Fibroblast of gingiva (primary cell): ENCODE data around the gene CAMK2N1.
"Not testable (repeated sequence)": the region's sequence is repeated elsewhere in the genome, so short reads cannot be mapped to it uniquely, and the experiment has no call there.

ENCODE experiments used
- DNase-seq: peaks from one replicate; pipeline ENCODE4 v3.0.0-alpha.2; 2011; ENCODE audit warnings: low read depth

CAMK2N1 gene

GRCh38 chr1:20485527-20486456 is at the start of gene CAMK2N1:
CAMK2N1 (minus strand) TSS chr1:20486210; CDS start chr1:20485379, 831 bp downstream.
- peak; percentile 82 for DNase-seq

GRCh38 chr1:20534659-20535417 is 48.8 kb upstream of the CAMK2N1 start:
- DNase-seq, result no peak

GRCh38 chr1:20533635-20534034 is 47.6 kb upstream of the CAMK2N1 start:
- no peak for DNase-seq

DNA sequence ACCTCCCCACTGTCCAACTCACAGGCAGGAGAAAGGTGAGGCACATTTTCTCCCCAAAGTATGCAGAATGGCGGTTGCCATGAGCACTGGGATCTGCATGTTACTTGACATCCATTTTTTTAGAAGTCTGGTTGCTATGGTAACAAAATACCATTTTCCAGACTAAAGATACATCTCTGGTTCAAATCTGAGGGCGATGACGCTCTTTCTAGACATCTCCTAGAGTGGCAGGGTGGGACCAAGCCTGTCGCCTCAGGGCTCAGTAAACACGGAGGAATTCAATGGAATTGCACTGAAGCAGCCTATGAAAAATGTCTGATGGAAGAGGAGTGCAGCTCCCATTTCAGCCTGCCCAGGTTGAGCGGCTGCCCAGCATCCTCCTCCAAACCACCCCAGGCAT is 44.9 kb upstream of the CAMK2N1 start:
- DNase-seq, result no peak

DNA sequence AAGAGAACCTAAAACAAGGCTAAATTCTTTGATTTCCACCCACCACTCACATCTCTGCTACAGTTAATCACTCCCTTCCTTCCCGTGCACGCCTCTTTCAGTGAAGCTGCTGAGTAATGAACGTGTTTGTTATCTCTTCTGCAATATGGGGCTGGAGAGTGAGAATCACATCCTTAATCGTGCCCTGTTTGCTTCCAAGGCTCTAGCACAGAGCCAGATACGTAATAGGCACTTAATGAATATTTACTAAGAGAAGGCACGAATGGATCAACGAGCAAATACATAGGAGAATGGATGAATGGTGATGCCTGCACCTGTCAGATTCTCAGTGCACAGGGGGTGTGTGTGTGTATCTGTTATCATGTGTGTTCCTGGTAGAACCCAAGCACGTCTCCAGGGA is 44.3 kb upstream of the CAMK2N1 start:
- DNase-seq, result no peak

DNA sequence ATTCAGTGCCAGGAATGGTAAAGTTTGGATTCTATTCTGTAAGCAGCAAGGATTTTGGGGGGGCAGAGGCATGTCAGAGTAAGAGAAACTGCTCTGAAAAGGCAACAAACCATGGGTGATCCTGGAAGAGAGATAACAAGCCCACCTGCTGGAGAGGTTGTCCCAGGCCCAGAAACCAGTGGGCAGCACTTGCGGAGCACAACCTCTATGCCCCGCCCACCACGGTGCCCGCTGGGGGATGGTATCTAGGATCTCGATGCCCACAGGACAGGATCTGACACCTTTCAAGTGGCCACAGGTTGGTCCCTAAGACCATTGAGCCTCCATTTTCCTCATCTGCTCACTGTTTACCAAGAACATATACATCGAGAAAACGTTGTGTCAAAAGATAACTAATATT is 42.2 kb upstream of the CAMK2N1 start:
- DNase-seq, result no peak

DNA sequence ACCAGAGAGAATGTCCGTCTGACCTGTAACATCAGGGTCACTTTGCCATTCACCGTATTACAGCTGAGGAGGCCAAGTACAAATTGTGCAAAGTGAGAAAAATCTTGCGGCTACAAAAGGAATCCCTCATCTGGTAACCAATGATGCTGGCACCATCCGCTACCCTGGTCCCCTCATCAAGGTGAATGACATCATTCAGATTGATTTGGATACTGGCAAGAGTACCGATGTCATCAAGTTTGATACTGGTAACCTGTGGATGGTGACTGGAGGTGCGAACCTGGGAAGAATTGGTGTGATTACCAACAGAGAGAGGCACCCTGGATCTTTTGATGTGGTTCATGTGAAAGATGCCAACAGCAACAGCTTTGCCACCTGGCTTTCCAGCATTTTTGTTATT is 40.3 kb upstream of the CAMK2N1 start:
- no peak for DNase-seq

DNA sequence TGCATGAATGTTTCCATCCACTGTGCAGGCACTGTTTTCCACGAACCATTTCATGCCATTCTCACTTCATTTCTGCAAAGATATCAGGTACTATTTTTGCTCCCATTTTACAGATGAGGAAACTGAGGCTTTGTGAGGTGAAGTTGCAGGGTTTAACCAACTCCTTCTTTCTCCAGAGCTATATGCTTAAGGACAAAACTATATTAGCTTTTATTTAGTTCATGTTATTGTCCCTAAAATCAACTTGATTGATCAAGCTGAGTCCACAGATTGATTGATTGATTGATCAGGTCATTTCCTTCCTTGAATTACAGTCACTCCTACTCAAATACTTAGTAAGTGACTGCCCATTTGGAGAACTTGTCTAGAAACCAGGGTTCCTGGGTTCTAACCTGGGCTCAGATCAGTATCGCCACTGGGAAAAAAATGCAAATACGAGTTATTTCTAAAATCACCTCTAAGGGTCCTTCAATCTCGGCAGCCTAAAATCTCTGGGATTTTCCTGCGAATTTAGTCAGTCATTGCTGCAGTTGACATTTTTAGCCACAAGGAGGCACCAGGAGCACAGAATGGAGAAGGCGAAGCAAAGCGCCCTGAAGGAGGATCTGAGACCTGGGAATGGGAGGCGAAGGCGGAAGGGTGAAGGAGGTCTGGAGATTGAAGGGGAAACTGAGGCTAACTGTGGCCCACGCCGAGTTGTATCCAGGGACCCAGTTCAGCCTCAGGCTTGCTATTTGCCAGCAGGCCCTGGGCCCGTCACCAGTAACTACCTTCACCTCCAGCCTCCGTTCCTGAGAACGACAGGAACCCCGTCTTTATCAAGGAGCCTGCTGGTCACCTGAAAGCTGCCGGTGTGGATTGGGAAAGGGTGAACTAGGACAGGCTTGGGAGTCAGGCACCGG is 36.2 kb upstream of the CAMK2N1 start:
- DNase-seq, result peak; percentile 56

GRCh38 chr1:20519609-20520262 is 33.7 kb upstream of the CAMK2N1 start:
- not testable (repeated sequence) for DNase-seq

DNA sequence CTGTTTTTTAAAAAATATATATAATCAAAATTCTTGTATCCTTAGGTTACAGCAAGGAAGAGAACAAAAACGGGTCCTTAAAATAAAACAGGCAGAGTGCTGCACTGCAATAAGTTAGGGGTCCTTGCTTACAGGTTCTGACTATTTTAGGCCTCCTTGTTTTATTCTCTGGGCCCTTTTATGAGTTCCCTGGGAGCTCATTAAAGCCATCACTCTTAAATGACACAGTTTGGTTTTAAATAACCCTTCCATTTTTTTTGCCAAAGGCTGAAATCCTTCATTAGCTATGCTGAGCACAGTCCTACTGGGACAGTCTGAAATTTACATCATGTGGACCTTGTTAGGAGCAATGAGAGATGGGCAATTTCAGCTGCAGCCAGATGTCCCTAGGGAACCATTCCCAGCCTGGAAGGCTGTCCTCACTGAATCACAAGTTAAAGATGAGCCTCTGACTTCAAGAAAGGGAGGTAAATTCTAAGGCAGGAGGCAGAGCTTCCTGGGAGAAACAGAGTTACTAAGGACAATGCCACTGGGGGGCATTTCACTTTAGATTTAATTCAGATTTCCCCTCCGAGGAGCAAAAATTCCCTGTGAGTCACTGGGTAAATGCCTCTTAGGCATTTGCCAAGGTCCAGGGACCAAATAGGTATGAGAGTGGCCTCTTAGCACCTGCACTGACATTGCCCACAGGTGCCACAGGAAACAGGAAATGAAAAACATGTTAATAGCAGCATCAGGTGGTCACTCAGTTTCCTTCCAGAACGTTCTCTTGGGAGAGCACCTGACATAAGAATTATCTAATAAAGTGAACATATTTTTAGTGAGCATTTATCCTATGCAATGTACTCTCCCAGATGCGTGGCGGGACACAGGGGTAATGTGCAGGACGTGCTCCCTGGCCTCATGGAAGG is 25.8 kb upstream of the CAMK2N1 start:
- peak; percentile 58 for DNase-seq

DNA sequence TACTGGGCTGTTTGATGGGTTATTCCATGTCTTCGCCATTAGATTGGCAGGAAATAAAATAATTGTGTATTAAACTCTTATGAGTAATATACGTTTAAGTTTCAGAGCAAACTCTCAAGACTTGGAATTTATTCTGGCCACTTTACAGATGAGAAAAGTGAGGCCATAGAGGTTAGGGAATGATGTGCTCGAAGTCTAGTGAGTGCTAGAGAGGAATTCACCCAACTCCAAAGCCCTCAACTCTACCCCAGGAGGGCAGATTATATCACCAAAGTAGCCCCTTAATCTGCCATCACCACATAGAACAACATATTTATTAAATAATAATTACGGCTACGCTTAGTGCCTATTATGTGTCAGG is 22.4 kb upstream of the CAMK2N1 start:
- no peak for DNase-seq

DNA sequence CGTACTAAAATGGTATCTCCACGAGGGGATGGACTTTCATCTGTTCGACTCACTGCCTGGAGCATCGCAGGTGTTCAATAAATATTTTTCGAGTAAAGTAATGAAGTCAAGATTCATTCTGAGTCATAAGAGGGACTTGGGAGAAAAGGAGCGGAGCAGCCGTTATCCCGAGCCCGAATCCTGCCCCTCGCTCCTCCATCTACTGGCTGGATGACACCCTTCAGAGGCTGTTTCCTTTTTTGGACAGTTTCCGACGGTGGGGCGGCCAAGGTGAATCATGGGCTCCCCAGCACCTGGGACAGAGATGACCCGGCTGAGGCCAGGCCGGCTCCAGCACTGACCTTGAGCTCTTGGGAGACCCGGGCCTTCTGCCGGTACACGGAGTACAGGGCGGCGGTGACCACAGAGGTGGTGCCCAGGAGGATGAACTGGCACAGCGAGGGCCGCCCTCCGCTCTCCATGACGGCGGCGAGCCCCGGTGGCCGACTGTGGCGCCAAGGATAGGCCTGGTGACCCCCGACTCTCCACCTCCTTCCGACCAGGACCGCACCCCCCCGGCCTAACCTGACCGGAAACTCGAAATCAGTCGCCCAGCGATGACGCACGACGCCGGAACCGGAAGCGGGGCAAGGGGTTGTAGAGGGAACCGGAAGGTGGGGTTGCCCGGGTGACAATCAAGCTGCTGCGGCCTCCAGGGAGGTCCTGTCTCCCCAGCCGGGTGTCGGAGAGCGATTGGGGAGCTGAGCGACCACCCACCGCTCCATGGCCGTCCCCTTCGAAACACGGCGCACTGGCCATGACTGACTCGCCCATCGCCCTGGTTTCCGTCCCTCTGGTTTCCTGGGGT is 21.8 kb upstream of the CAMK2N1 start, which contains the start of gene MUL1:
Gene MUL1 (minus strand): TSS at position 588 of the 847 bp plus-strand sequence. CDS start 127 bp downstream, at position 461.
- peak; percentile 89 for DNase-seq

GRCh38 chr1:20507248-20507563 is 21.2 kb upstream of the CAMK2N1 start:
- no peak for DNase-seq

DNA sequence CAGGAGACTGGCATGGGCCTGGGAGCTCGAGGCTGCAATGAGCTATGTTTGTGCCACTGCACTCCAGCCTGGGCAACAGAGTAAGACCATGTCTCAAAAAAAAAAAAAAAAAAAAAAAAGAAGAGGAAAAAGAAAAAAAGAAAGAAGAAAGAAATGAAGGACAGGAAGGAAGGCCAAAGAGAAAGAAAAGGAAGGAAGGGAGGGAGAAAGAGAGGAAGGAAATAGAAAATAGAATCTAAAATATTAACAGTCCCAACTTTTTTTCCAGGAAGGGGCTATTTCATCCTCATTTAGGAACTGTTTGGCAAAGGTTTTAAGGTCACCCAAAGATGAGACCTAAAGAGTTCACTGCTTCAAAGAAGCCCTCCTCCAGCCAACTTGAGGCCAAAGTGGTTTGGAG is 19.5 kb upstream of the CAMK2N1 start:
- no peak for DNase-seq

- no peak for DNase-seq
Observed at GRCh38 chr1:20500716-20501115, 14.7 kb upstream of the CAMK2N1 start.

GRCh38 chr1:20499718-20500117 is 13.7 kb upstream of the CAMK2N1 start:
- no peak for DNase-seq

DNA sequence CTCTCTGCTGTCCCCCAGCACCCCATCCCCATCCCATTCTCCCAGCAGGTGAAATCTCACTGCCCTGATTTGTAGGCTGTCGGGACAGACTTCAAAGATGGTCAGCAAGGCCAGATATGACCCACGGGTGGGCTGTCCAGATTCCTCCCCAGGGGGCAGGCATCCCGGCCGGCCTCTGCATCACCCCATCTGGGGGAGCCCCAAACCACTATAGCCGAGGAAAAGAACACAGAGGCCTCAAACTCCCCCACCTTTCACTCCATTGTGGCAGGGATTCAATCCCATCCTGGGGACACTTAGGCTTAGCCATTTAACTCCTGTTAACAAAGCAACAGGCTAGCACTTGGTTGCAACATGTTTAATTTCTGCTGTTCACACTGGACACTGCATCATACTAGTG is 13.1 kb upstream of the CAMK2N1 start:
- no peak for DNase-seq

GRCh38 chr1:20498116-20498515 is 12.1 kb upstream of the CAMK2N1 start:
- DNase-seq, result no peak

DNA sequence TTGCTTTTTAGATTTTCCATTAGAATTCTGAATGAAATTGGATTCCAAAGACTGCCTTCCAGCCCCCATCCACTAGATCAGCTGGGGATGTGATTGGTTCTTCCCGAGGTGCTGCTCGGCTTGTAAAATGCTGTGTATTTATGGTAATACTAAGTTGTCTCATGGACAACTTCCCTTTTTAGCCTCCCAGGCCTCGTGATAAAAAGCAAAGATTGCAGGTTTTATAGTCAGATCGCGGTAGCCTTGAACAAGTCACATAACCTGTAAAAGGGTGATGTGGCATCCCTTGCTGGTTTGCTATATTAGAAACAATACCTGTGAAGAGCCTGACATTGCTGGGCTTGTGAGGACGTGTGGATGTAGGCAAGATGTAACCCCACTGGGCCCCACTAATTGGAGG is 11.5 kb upstream of the CAMK2N1 start:
- DNase-seq, result no peak
